Body of pancreas (tissue), 4 donors: Measurements from ENCODE around the gene NCSTN. TPM values are rescaled to one million over a fixed set of nuclear protein-coding genes. Genes with fewer than 3 reads are reported as not detected.

Experiments used
- ATAC-seq: fragments of 150-250 bp; one replicate; pipeline ENCODE4 v1.9.1; 2016
- DNase-seq, 4 donors: peaks; one replicate each; pipeline ENCODE4 v3.0.0-alpha.2; 2019
- H3K27ac ChIP-seq, 4 donors: fragments of 200-600 bp; sonication (generic); 1 replicate in 3 of 4; 2 replicates in 1 of 4; pipeline versions ENCODE4 v1.5.1 to v1.6.1; 2016 to 2019; ENCODE audit warnings: mild to moderate bottlenecking in 1 of 4, mixed read lengths in 1 of 4, moderate library complexity in 1 of 4
- H3K27me3 ChIP-seq, 2 donors: fragments of 200-600 bp; sonication (generic); one replicate each; pipeline ENCODE4 v1.6.0; 2016; ENCODE audit warnings: mild to moderate bottlenecking in 1 of 2
- H3K36me3 ChIP-seq, 2 donors: fragments of 200-600 bp; sonication (generic); replicated peaks in 1 of 2; 2 replicates each; pipeline ENCODE4 v1.5.1; 2016; ENCODE audit warnings: low read depth in 2 of 2; ENCODE audit not compliant: insufficient read depth in 1 of 2
- H3K4me1 ChIP-seq: fragments of 200-600 bp; sonication (generic); one replicate; pipeline ENCODE4 v1.6.0; 2016
- H3K4me3 ChIP-seq, 2 donors: fragments of 200-600 bp; sonication (generic); 1 replicate in 1 of 2; 2 replicates in 1 of 2; pipeline ENCODE4 v1.5.1; 2016 to 2019
- H3K9me3 ChIP-seq, 3 donors: fragments of 200-600 bp; sonication (generic); 1 replicate in 2 of 3; 2 replicates in 1 of 3; pipeline ENCODE4 v1.5.1; 2016
- POLR2A ChIP-seq, 3 donors: fragments of 450-650 bp; IDR thresholded peaks; one replicate each; pipeline ENCODE4 v1.6.1; 2016; ENCODE audit warnings: antibody characterized with exemption in 3 of 3, mild to moderate bottlenecking in 2 of 3
- WGBS, 2 donors: methylation state at CpG; one replicate each; pipeline ENCODE4 v1.1.5; 2017; 5-methylcytosine and 5-hydroxymethylcytosine counted together
- intact Hi-C: fragments of 100-400 bp; cut with DNase I; formaldehyde crosslinking; loops from one replicate; pipeline ENCODE4 v1.15.1; 2023
- total RNA-seq, 2 donors: library from RNA; depleted of rRNA; stranded (reverse); fragments of >200 nt; gene quantifications; one replicate each; pipeline ENCODE4 v1.1.0, GENCODE V29; 2016
- TF ChIP-seq, protein P1 (sequence below), 7 experiments: fragments of 450-650 bp in 4 of 7; fragments of 200-600 bp in 3 of 7; sonication (generic) in 3 of 7; IDR thresholded peaks; one replicate each; pipeline ENCODE4 v1.5.1; 2016 to 2019; ENCODE audit warnings: antibody characterized with exemption in 7 of 7

Gene NCSTN
- total RNA-seq, 2 donors from 2014 or later, result 30.7 to 39.2 TPM

DNA sequence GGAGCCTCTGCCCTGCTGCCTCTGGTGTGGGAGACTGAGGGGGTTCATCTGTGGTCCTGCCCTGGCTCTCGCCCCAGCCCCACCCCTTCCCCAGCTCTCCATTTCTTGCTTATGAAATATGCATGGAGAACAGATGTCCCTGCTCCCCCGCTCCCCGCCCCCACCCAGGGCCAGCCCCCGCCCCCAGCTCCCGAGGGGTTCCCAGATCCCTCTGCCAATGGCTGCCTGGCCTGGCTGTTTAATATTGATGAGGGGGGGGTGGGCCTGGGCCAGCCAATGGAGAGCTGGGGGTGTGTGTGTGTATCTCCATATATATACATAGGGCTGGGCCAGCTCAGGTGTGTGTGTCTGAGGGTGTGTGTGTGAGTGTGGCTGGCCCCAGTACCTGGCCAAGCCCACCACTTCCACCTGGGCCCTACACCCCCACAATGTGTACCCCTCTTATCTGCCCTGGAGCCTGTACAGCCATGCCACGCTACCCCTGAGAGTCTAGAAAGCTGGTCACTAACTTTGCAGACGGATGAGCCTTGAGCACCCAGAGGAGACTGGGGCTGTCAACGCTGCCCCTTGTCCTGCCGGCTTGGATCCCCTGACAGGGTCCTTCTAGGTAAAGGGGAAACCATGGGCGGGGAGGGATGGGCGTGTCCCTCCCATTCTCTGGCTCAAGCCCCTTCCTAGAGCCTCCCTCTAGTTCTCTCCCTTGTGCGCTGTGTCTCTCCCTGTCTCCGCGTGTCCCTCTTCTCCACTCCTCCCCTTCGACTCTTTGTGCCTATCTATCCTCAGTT is 23.7 kb downstream of the NCSTN start, which contains the start of gene NHLH1:
Gene NHLH1, plus strand, starts transcription at position 341 of the 785 bp plus-strand sequence. CDS start 3,661 bp downstream, outside the sequence.
- H3K4me1 ChIP-seq, result no peaks in the 10 kb centered on the region
- DNase-seq (no peak), ATAC-seq (no peak)
- no peaks in the 10 kb centered on the region for H3K27me3 ChIP-seq
- no peaks in the 10 kb centered on the region for H3K36me3 ChIP-seq
- H3K4me3 ChIP-seq, result no peak within 1 kb of the TSS
- WGBS, 2 donors, result 41 to 54% methylated on average over 12 to 13 of the region's 15 CpGs
- no peak within 1 kb of the TSS for H3K27ac ChIP-seq
- intact Hi-C loops, result no loop called here
- no peaks in the 10 kb centered on the region for H3K9me3 ChIP-seq
- TF ChIP-seq POLR2A (IDR thresholded peaks at IDR 0.05), result no peak
- TF ChIP-seq, protein P1, sequence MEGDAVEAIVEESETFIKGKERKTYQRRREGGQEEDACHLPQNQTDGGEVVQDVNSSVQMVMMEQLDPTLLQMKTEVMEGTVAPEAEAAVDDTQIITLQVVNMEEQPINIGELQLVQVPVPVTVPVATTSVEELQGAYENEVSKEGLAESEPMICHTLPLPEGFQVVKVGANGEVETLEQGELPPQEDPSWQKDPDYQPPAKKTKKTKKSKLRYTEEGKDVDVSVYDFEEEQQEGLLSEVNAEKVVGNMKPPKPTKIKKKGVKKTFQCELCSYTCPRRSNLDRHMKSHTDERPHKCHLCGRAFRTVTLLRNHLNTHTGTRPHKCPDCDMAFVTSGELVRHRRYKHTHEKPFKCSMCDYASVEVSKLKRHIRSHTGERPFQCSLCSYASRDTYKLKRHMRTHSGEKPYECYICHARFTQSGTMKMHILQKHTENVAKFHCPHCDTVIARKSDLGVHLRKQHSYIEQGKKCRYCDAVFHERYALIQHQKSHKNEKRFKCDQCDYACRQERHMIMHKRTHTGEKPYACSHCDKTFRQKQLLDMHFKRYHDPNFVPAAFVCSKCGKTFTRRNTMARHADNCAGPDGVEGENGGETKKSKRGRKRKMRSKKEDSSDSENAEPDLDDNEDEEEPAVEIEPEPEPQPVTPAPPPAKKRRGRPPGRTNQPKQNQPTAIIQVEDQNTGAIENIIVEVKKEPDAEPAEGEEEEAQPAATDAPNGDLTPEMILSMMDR (IDR thresholded peaks at IDR 0.05), result no peak

DNA sequence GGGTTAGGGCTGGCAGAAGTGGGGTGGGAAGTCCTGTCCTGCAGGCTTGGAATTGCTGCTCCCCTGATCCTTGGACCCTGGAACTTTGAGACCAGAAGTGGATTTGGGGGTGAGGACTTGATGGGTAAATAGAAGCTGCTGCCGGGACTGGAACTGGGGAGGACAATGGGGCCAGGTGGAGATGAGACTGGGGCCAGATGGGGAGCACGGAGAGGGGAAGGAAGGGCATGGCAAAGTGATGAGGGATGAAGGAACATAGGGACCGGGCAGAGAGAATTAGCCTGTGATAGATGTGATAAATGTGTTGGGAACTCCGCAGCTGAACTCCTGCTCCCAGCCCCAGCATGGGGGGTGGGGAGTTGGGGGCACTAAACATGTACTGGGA is 24.3 kb downstream of the NCSTN start:
- 21 to 36% methylated on average over 4 of the region's 4 CpGs for WGBS, 2 donors
- intact Hi-C loops, result no loop called here
- no peaks in the 10 kb centered on the region for H3K9me3 ChIP-seq
- no peaks in the 10 kb centered on the region for H3K36me3 ChIP-seq
- H3K4me1 ChIP-seq, result no peaks in the 10 kb centered on the region
- H3K27me3 ChIP-seq, result no peaks in the 10 kb centered on the region
- no peak for ATAC-seq
- H3K4me3 ChIP-seq, result no peak overlapping the region
- no peak for TF ChIP-seq POLR2A (IDR thresholded peaks at IDR 0.05)
- TF ChIP-seq, protein P1 (IDR thresholded peaks at IDR 0.05), result no peak
- DNase-seq, result no peak
- H3K27ac ChIP-seq, result no peak overlapping the region

DNA sequence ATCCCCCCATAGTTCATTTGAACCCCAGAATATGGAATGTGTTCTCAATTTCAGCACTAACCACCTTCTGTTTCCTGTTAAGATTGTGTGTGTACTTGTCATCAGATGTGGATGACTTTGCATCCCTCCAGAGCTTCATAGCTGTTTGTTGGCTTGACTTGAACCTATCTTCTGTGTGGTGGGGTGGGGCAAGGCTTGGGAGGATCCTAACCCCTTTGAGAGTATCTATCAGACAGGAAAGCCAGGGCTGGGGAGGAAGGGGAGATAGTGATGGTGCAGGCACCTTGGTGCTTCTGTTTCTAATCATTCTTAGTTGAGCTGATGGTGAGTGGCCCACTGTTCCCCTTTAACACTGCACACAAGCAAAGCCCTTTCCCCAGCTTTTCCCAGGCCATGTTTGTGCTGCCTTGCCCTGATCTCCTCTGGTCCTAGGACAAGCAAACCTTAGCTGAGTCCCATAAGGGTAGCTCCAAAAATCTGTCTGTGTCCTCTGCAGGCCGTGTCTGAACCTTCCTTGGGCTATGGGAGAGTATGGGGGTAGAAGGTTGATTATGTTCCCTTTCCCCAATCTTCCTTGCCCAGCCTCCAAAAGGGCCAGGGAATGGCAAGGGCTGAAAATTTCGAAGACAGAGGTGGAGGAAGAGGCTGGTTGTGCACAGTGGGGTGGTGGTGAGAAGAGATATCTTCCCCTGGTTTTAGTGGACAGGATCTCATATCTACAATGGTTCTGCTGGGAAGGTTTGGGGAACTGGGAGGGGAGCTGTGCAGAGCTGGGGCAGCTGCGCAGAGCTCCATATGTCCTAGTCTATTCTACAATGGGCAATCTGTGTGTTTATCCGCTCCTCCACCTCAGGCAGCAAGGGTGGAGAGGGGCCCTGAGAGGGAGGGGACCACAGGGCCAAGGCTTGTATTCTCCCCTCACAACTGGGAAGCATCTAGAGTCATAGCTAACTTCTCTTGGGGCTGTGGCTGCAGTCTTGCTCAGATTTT is 25.0 kb downstream of the NCSTN start:
- no peak for DNase-seq
- ATAC-seq, result no peak
- Histone ChIP-seq H3K36me3 (no peaks in the 10 kb centered on the region), H3K9me3 (no peaks in the 10 kb centered on the region), H3K27ac (no peak overlapping the region), H3K4me1 (no peaks in the 10 kb centered on the region), H3K27me3 (no peaks in the 10 kb centered on the region), H3K4me3 (no peak overlapping the region)
- intact Hi-C loops, result no loop called here
- TF ChIP-seq POLR2A (IDR thresholded peaks at IDR 0.05), result no peak
- TF ChIP-seq, protein P1 (IDR thresholded peaks at IDR 0.05), result no peak
- 58 to 65% methylated on average over 4 of the region's 4 CpGs for WGBS, 2 donors

DNA sequence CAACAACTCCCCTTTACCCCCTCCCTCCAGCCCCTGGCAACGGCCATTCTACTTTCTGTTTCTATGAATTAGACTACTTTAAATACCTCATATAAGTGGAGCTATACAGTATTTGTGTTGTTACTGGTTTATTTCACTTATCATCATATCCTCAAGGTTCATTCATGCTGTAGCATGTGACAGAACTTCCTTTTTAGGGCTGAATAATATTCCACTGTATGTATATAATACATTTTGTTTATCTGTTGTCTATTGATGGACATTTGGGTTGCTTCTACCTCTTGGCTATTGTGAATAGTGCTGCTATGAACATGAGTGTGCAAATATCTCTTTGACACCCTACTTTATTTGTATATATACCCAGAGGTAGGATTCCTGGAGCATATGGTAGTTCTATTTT is 25.9 kb downstream of the NCSTN start:
- WGBS, 2 donors, result 93 to 94% methylated on average over 1 of the region's 1 CpG
- DNase-seq (no peak), ATAC-seq (no peak)
- intact Hi-C loops, result no loop called here
- Histone ChIP-seq H3K27ac (no peak overlapping the region), H3K4me3 (no peak overlapping the region), H3K36me3 (no peaks in the 10 kb centered on the region), H3K4me1 (no peaks in the 10 kb centered on the region), H3K9me3 (no peaks in the 10 kb centered on the region), H3K27me3 (no peaks in the 10 kb centered on the region)
- no peak for TF ChIP-seq POLR2A (IDR thresholded peaks at IDR 0.05)
- TF ChIP-seq, protein P1 (IDR thresholded peaks at IDR 0.05), result no peak
